Naive thymus-derived CD8-positive, alpha-beta T cell (primary cell): ENCODE measurements around the gene RETREG1. TPM values are rescaled to one million over a fixed set of nuclear protein-coding genes. Genes with fewer than 3 reads are reported as not detected.

Experiments used
- ATAC-seq, 2 donors: fragments of 150-1000 bp; cut with Tn5 transposase in 1 of 2; sonication (Bioruptor Pico), chemical (Tn5 transposase) in 1 of 2; 1 replicate in 1 of 2; 2 replicates in 1 of 2; pipeline ENCODE4 v1.10.0; 2021; ENCODE audit warnings: mild to moderate bottlenecking in 2 of 2, moderate library complexity in 2 of 2
- POLR2A ChIA-PET: fragments of 350-600 bp; sonication (Branson Sonifier 250); formaldehyde crosslinking; loops from one replicate; lab custom pipeline; 2021; ENCODE audit warnings: antibody characterized with exemption; lab: Charles Lee
- DNase-seq, 10 donors: peaks; one replicate each; pipeline versions ENCODE4 v3.0.0 to v3.0.0-alpha.2; 2020 to 2022
- H3K27ac Mint-ChIP-seq, 10 donors: one replicate each; pipeline ENCODE4 v1.8.0; 2020 to 2022; ENCODE audit warnings: mild to moderate bottlenecking in 10 of 10, mixed read lengths in 10 of 10, moderate library complexity in 4 of 10, inconsistent platforms in 1 of 10
- H3K27me3 Mint-ChIP-seq, 5 donors: one replicate each; pipeline ENCODE4 v1.8.0; 2021 to 2022; ENCODE audit warnings: mixed read lengths in 5 of 5
- H3K36me3 Mint-ChIP-seq, 3 donors: one replicate each; pipeline ENCODE4 v1.8.0; 2020 to 2022; ENCODE audit warnings: mixed read lengths in 3 of 3, mild to moderate bottlenecking in 2 of 3, inconsistent platforms in 1 of 3
- H3K4me1 Mint-ChIP-seq, 4 donors: one replicate each; pipeline ENCODE4 v1.8.0; 2021 to 2022; ENCODE audit warnings: mixed read lengths in 4 of 4
- H3K4me3 Mint-ChIP-seq, 10 donors: one replicate each; pipeline ENCODE4 v1.8.0; 2020 to 2022; ENCODE audit warnings: mild to moderate bottlenecking in 10 of 10, mixed read lengths in 10 of 10, moderate library complexity in 6 of 10, inconsistent platforms in 1 of 10
- H3K9me3 Mint-ChIP-seq, 9 donors: one replicate each; pipeline ENCODE4 v1.8.0; 2020 to 2022; ENCODE audit warnings: mixed read lengths in 9 of 9, mild to moderate bottlenecking in 3 of 9, inconsistent platforms in 1 of 9, moderate library complexity in 1 of 9
- polyA plus RNA-seq, 3 donors: library from polyadenylated mRNA; unstranded; fragments of 300-500 nt; fragmentation: Illumina TruSeq; gene quantifications; one replicate each; pipeline ENCODE4 v1.2.3, GENCODE V29; 2021
- total RNA-seq, 8 experiments: library from RNA in 2 of 8; stranded (reverse) in 2 of 8; gene quantifications; one replicate each; pipeline ENCODE4 v1.2.3 and lab custom pipeline; 2021 to 2026

Gene RETREG1
- total and polyA plus RNA-seq, 5 experiments from 2014 or later = 69.9 to 129 (median 78.7) TPM

DNA sequence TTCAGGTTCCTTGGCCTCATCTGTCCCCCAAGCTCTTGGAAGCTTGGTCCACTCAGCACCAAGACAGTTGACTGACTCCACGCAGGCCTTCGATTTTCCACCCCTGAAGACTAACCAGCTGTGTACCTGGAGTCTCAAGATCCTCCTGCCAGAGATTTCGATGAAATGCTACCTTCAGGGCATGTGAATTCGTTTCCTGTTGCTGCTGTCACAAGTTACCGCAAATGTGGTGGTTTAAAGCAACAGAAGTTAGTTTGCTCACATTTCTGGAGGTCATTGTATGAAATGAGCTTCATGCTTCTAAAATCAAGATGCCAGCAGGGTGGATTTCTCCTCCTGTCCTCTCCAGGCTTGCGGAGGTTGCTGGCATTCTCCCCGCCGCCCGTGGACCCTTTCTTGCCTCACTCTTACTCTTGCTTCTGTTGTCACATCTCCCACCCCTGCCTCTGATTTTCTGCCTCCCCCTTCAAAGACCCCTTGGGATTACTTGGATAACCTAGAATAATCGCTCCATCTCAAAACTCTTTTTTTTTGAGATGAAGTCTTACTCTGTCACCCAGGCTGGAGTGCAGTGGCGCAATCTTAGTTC, 27.6 kb upstream of the RETREG1 start:
- Mint-ChIP-seq H3K4me1 (peaks cover 10 to 14% (median 12%) of the 10 kb centered on the region in 4 donors), H3K4me3 (peak overlapping the region; percentile 38 to 89 (median 80)), H3K27me3 (no peaks in the 10 kb centered on the region), H3K9me3 (peaks cover 0 to 20% (median 8%) of the 10 kb centered on the region in 9 donors), H3K36me3 (peaks cover 0 to 10% (median 0%) of the 10 kb centered on the region in 3 donors), H3K27ac (peak overlapping the region; percentile 70 to 97 (median 90))
- ATAC-seq (peak; percentile 75 to 90), DNase-seq (peak in 3 of 10 donors; percentile 7 to 53 (median 44))
- POLR2A ChIA-PET = interaction anchor here (0.5 to 3.2 kb wide), 6 partner anchors 14 to 27 kb away, joined by 3 to 16 read pairs (median 6); partner anchors contain the start of gene RETREG1

DNA sequence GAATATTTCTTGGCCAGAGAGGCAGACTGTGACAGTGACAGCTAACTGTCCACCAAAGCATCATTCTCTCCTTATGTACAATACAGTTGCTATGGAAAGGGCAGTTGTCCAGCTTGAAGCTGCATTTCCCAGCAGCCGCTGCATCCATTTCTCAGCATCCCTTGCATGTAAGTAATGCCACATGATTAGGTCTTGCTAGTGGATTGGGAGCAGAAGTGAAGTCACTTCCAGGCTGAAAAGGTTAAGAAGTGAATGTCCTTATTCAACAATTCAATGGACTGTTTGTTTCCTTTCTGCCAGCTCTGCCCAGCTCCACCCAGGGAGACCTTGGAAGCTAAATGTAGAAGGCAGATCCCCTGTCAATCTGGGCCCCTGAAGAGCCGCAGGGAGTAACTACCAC, 26.1 kb upstream of the RETREG1 start:
- Mint-ChIP-seq H3K9me3 (peaks cover 0 to 14% (median 7%) of the 10 kb centered on the region in 9 donors), H3K27ac (peak overlapping the region in 4 of 10 donors; percentile 14 to 67 (median 37)), H3K36me3 (peaks cover 0 to 6% (median 0%) of the 10 kb centered on the region in 3 donors), H3K4me3 (no peak overlapping the region), H3K4me1 (peaks cover 10 to 16% (median 12%) of the 10 kb centered on the region in 4 donors), H3K27me3 (no peaks in the 10 kb centered on the region)
- DNase-seq (no peak), ATAC-seq (no peak)
- POLR2A ChIA-PET = interaction anchor here (3.2 kb wide), 1 partner anchor 13 kb away, joined by 16 read pairs; no protein-coding TSS in a partner anchor

DNA sequence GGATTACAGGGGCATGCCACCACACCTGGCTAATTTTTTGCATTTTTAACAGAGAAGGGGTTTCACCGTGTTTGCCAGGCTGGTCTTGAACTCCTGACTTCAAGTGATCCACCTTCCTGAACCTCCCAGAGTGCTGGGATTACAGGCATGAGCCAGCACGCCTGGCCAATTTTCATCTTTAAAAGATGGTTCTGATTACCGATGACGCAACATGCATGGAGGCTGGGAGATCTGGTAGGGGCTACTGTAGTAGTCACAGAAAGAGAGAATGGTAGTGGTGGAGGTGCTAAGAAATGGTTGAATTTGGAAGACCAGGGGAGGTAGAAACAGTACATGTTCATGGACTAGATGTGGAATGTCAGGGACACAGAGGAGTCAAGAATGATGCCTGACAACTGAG, 22.4 kb upstream of the RETREG1 start:
- peaks cover 3 to 11% (median 6%) of the 10 kb centered on the region in 4 donors for H3K4me1 Mint-ChIP-seq
- ATAC-seq = no peak
- H3K27me3 Mint-ChIP-seq = no peaks in the 10 kb centered on the region
- DNase-seq = no peak
- H3K4me3 Mint-ChIP-seq = no peak overlapping the region
- peaks cover 0 to 10% (median 0%) of the 10 kb centered on the region in 3 donors for H3K36me3 Mint-ChIP-seq
- H3K27ac Mint-ChIP-seq = no peak overlapping the region
- H3K9me3 Mint-ChIP-seq = peaks cover 0 to 11% (median 0%) of the 10 kb centered on the region in 9 donors
- POLR2A ChIA-PET = interaction anchor here (1.1 to 1.8 kb wide), 3 partner anchors 9 to 22 kb away, joined by 3 to 6 read pairs (median 4); partner anchors contain the start of gene RETREG1

DNA sequence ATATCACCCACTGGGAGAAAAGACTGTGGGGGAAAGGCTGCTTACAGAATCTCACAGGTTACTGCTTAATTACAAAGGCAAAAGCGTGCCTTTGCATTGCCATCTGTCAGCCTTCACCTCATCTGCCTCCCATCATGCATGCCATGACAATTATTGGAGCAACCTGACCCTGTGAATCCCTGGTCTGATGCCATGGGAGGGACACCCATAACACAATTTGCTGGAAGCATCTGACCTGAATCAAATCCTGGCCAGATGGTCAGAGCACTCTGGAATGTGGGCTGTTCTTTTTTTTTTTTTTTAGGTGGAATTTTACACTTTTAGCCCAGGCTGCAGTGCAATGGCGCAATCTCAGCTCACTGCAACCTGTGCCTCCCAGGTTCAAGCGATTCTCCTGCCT, 11.6 kb upstream of the RETREG1 start:
- H3K27me3 Mint-ChIP-seq = no peaks in the 10 kb centered on the region
- DNase-seq = no peak
- H3K4me1 Mint-ChIP-seq = peaks cover 36 to 63% (median 59%) of the 10 kb centered on the region in 4 donors
- peak overlapping the region; percentile 88 to 98 (median 96) for H3K27ac Mint-ChIP-seq
- H3K36me3 Mint-ChIP-seq = no peaks in the 10 kb centered on the region
- H3K4me3 Mint-ChIP-seq = peak overlapping the region in 1 of 10 donors; percentile 13
- no peak for ATAC-seq
- H3K9me3 Mint-ChIP-seq = peaks cover 0 to 2% (median 0%) of the 10 kb centered on the region in 9 donors
- POLR2A ChIA-PET = interaction anchor here (0.6 to 9.9 kb wide), 6 partner anchors 12 to 226 kb away, joined by 3 to 295 read pairs (median 6); partner anchors contain the start of gene RETREG1

DNA sequence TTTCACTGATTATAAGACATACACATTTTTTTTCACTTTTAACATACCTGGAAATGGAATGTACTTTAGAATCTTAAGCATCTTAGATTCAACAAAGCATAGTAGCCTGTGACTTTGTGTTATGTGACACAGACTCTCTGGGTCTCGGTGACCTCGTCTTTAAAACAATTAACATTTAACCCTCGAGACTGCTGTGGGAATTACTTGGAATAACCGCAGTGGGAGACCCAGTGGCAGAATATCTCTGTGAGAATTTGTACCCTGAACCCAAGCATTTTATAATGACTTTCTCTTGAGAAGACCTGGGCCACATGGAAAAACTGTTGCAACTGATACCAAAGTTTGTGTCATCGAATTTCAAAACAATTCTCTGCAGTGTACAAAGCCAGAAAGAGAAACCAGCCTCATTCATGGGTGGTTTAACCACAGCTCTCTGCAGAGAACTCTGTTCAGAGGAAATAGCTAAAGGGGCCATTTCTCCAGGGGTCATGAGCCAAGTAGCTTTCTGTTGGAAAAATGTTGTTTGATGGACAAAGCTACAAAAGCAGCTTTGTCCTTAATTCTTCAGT, 10.0 kb upstream of the RETREG1 start:
- Mint-ChIP-seq H3K36me3 (no peaks in the 10 kb centered on the region), H3K27me3 (no peaks in the 10 kb centered on the region), H3K4me3 (peak overlapping the region; percentile 21 to 82 (median 42)), H3K27ac (peak overlapping the region; percentile 71 to 98 (median 94)), H3K9me3 (no peaks in the 10 kb centered on the region), H3K4me1 (peaks cover 35 to 63% (median 59%) of the 10 kb centered on the region in 4 donors)
- peak in 5 of 10 donors; percentile 23 to 68 (median 45) for DNase-seq
- peak; percentile 54 to 56 for ATAC-seq
- POLR2A ChIA-PET = interaction anchor here (1.3 to 9.9 kb wide), 5 partner anchors 10 to 159 kb away, joined by 3 to 295 read pairs (median 5); partner anchors contain the start of gene RETREG1

DNA sequence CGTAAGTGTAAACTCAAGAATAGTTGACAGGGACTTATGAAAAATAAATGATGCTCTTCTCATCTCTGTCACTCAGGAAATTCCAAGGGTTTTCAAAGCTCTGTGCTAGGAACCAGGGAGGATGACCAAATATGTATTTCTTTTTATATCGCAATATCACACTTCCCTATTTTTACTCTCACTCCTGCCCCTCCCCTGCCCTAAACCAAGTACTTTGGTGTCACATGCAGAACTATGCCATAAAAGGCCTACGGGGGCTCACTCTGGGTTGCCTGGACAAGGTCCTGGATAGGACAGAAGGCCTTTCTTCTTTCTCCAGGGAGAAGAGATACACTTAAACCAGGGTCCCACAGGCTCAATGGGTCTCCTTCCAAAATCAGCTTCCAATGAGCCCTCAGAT, 8.3 kb upstream of the RETREG1 start:
- H3K27ac Mint-ChIP-seq = peak overlapping the region in 7 of 10 donors; percentile 28 to 98 (median 96)
- POLR2A ChIA-PET = interaction anchor here (0.6 to 9.9 kb wide), 2 partner anchors 8 to 50 kb away, joined by 3 to 295 read pairs; partner anchors contain the start of gene RETREG1
- no peaks in the 10 kb centered on the region for H3K9me3 Mint-ChIP-seq
- no peak for ATAC-seq
- no peak overlapping the region for H3K4me3 Mint-ChIP-seq
- H3K4me1 Mint-ChIP-seq = peaks cover 35 to 61% (median 58%) of the 10 kb centered on the region in 4 donors
- no peaks in the 10 kb centered on the region for H3K27me3 Mint-ChIP-seq
- no peaks in the 10 kb centered on the region for H3K36me3 Mint-ChIP-seq
- no peak for DNase-seq

DNA sequence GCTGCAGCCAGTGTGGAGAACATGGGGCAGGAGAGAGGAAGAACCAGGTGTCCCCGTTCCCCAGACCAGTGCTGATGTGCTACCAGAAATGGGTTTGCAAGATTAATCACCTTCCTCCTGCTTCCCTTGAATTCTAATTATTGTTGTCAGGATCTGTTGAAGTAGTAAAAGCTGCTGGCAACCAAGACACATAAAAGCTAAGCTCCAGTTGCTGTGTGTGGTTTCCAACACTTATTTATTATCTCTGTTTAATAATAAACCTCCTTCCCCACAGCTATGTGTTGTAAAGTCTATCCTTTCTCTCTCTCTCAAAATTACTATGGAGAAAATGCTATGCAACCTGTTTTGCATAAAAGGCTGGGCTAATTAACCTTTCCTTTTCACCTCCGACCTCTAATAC, 2.3 kb upstream of the RETREG1 start:
- peaks cover 14 to 32% (median 30%) of the 10 kb centered on the region in 4 donors for H3K4me1 Mint-ChIP-seq
- no peak for ATAC-seq
- no peaks in the 10 kb centered on the region for H3K9me3 Mint-ChIP-seq
- no peaks in the 10 kb centered on the region for H3K27me3 Mint-ChIP-seq
- H3K4me3 Mint-ChIP-seq = no peak overlapping the region
- POLR2A ChIA-PET = interaction anchor here (1.2 to 7.4 kb wide), 2 partner anchors 9 to 25 kb away, joined by 6 to 295 read pairs; no protein-coding TSS in a partner anchor
- H3K27ac Mint-ChIP-seq = no peak overlapping the region
- no peak for DNase-seq
- peaks cover 0 to 4% (median 0%) of the 10 kb centered on the region in 3 donors for H3K36me3 Mint-ChIP-seq

DNA sequence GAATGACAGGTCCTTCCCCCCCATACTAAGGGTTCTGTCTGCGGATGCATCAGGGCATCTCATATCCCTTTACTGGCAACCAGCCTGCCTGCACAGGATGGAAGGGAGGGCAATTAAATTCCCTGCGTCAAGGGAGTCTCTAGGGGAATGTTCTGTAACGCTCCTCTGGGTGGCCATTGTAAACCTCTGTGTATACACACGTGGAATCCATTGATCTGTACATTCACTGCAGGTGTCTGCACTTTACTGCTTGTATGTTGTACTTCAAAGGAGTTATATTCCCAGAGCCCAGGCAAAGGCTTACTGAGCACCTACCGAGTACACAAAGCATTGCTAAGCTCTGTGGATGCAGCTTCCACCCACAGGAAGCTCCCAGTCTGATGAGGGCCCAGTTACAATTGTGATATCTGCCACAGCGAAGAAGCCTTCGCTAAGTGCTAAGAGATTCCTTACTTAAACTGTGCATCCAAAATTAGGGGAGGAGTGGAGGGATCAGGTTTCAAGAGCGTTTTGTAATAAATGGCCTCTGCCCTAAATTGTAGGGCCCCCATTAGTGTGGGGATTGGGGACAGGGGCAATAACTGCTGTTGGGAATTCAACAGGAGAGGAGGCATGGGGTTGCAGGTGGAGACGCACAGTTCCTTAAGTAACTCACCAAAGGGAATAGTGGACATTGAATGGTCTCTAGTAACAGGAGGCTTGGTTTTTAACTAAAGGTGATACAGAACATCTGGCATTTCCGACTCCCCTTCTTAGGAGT, 1.5 kb upstream of the RETREG1 start:
- Mint-ChIP-seq H3K27me3 (no peaks in the 10 kb centered on the region), H3K27ac (no peak overlapping the region), H3K4me3 (no peak overlapping the region), H3K9me3 (no peaks in the 10 kb centered on the region), H3K36me3 (peaks cover 0 to 8% (median 0%) of the 10 kb centered on the region in 3 donors), H3K4me1 (peaks cover 16 to 39% (median 36%) of the 10 kb centered on the region in 4 donors)
- POLR2A ChIA-PET = interaction anchor here (0.7 to 7.4 kb wide), 8 partner anchors 10 to 1913 kb away, joined by 3 to 295 read pairs (median 15); partner anchors contain the start of gene ZNF622
- peak in 1 of 10 donors; percentile 14 for DNase-seq
- ATAC-seq = peak; percentile 5 to 8

DNA sequence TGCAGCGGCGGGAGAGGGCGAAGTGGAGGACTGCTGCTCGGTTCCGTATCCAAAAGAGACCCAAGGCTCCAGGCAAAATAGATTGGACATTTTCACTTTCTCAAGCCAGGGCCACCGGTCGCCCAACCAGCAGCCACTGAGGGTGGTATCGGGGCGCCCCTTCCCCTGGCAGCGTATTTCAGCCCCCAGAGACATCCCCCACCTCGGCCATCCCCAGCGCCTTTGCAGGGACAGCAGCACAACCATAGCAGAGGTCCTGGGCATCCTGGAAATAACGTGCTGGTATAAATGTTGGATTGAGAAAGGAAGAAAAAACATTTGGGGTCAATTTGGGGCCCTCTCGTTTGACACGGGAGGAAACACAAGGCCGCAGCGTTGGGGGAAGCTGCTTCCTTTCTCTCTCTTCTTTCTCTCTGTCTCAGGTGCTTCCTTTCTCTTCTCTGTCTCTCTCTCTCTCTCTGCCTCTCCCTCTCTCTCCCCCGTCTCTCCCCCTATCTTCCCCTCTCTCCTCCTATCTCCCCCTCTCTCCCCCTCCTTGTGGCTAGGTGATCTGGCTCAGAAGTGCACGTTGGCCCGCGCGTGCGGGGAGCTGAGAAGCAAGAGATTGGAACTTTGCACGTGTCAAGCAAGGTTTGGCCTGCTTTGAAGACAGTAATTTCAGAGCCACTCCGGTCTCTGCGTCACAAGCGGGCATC, 624 bp upstream of the RETREG1 start:
- Mint-ChIP-seq H3K27me3 (no peaks in the 10 kb centered on the region), H3K9me3 (no peaks in the 10 kb centered on the region), H3K27ac (no peak overlapping the region), H3K4me1 (peaks cover 21 to 48% (median 44%) of the 10 kb centered on the region in 4 donors), H3K4me3 (no peak overlapping the region), H3K36me3 (peaks cover 0 to 12% (median 0%) of the 10 kb centered on the region in 3 donors)
- POLR2A ChIA-PET = interaction anchor here (0.5 to 7.4 kb wide), 15 partner anchors 11 to 1912 kb away, joined by 3 to 295 read pairs (median 5); partner anchors contain the start of gene ZNF622
- DNase-seq (peak; percentile 26 to 84 (median 66)), ATAC-seq (peak; percentile 42 to 57)

DNA sequence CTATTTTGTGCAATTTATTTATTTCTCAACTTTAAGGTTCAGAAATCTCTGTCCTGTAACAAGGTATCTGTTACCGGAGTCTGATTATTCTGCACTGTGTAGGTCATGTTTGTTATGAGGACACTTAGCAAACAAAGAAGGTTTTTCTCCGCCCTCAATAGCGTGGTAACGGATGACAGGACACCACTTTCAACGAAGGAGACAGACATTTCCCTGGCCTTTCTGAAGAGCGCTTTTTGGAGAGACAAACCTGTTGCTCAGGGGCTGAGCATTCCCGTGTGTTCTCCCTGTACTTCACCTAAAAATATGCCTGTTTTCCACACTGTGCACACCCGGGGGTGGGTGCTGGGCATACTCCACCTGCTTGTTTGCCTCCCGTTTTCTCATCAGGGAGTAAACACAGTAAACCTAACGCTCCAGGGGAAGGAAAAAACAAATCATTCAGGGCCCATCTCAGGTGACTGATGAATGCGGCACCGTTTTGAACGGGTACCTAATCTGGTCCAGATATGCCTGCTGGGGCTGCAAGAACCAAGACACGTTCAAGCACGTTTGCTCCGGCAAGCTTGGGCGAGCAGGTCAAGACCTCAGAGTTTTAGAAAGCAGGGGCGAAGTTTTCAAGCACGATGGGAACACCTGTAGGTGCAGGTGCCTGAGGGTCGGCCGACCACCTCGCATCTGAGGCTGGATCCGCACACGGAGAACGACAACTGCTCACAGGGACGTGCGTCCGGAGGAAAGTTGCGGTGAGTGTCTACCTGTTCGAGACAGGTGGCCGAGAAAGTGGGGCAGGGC, 859 bp downstream of the RETREG1 start:
- DNase-seq (peak in 5 of 10 donors; percentile 1 to 30 (median 22)), ATAC-seq (no peak)
- Mint-ChIP-seq H3K27ac (peak overlapping the region in 9 of 10 donors; percentile 93 to 99 (median 97)), H3K4me1 (peaks cover 23 to 57% (median 53%) of the 10 kb centered on the region in 4 donors), H3K9me3 (no peaks in the 10 kb centered on the region), H3K27me3 (no peaks in the 10 kb centered on the region), H3K4me3 (peak overlapping the region in 8 of 10 donors; percentile 96 to 99 (median 98)), H3K36me3 (peaks cover 0 to 18% (median 2%) of the 10 kb centered on the region in 3 donors)
- POLR2A ChIA-PET = interaction anchor here (0.8 to 7.4 kb wide), 10 partner anchors 12 to 157 kb away, joined by 3 to 295 read pairs (median 10); partner anchors contain the start of gene ZNF622
